Spleen (tissue), 11 donors: ENCODE results near the gene JMJD4. TPM values are rescaled to one million over a fixed set of nuclear protein-coding genes. Genes with fewer than 3 reads are reported as not detected.

ENCODE experiments used
- DNase-seq: peaks from one replicate; pipeline ENCODE4 v3.0.0-alpha.2; 2020
- H3K27ac ChIP-seq, 8 donors: fragments of 200-600 bp; sonication (generic) in 7 of 8; 1 replicate in 4 of 8; 2 replicates in 4 of 8; pipeline versions ENCODE4 v1.5.0 to v1.8.0; 2016 to 2021; ENCODE audit warnings: inconsistent platforms in 4 of 8, mild to moderate bottlenecking in 4 of 8, moderate library complexity in 1 of 8
- H3K27me3 ChIP-seq, 7 donors: fragments of 200-600 bp; sonication (generic) in 6 of 7; replicated peaks in 1 of 7; 1 replicate in 4 of 7; 2 replicates in 3 of 7; pipeline versions ENCODE4 v1.5.0 to v1.8.0; 2016 to 2021; ENCODE audit warnings: inconsistent platforms in 3 of 7, mild to moderate bottlenecking in 1 of 7
- H3K36me3 ChIP-seq, 6 donors: fragments of 200-600 bp; sonication (generic) in 5 of 6; 1 replicate in 4 of 6; 2 replicates in 2 of 6; pipeline versions ENCODE4 v1.5.0 to v1.8.0; 2016 to 2021; ENCODE audit warnings: inconsistent platforms in 2 of 6
- H3K4me1 ChIP-seq, 6 donors: fragments of 200-600 bp; sonication (generic) in 5 of 6; 1 replicate in 3 of 6; 2 replicates in 3 of 6; pipeline versions ENCODE4 v1.5.0 to v1.8.0; 2016 to 2021; ENCODE audit warnings: inconsistent platforms in 3 of 6
- H3K4me3 ChIP-seq, 8 donors: fragments of 200-600 bp; sonication (generic) in 7 of 8; 1 replicate in 4 of 8; 2 replicates in 4 of 8; pipeline versions ENCODE4 v1.5.0 to v1.8.0; 2016 to 2021; ENCODE audit warnings: inconsistent platforms in 4 of 8, mild to moderate bottlenecking in 4 of 8, moderate library complexity in 2 of 8
- H3K9me3 ChIP-seq, 8 donors: fragments of 200-600 bp; sonication (generic) in 7 of 8; 1 replicate in 4 of 8; 2 replicates in 4 of 8; pipeline versions ENCODE4 v1.5.0 to v1.8.0; 2016 to 2021; ENCODE audit warnings: inconsistent platforms in 4 of 8
- POLR2A ChIP-seq, 3 donors: fragments of 450-650 bp; IDR thresholded peaks; one replicate each; pipeline ENCODE4 v1.5.1; 2017; ENCODE audit warnings: antibody characterized with exemption in 3 of 3, mild to moderate bottlenecking in 1 of 3
- POLR2AphosphoS5 ChIP-seq, 3 donors: sonication (generic); formaldehyde crosslinking; IDR thresholded peaks; one replicate each; pipeline ENCODE4 v1.5.1; 2017; ENCODE audit warnings: antibody characterized with exemption in 3 of 3
- WGBS, 5 donors: extraction: QIAGEN DNeasy Blood & Tissue Kit in 3 of 5; methylation state at CpG; one replicate each; pipeline versions ENCODE4 v1.1.5 to v1.1.7; 2013 to 2018; 5-methylcytosine and 5-hydroxymethylcytosine counted together
- intact Hi-C: fragments of 100-400 bp; cut with DNase I; formaldehyde crosslinking; loops from one replicate; pipeline ENCODE4 v1.15.0; 2023; ENCODE audit warnings: low total_unique reads
- polyA plus RNA-seq, 3 donors: library from polyadenylated mRNA; stranded (reverse); fragments of 200-250 nt; gene quantifications; one replicate each; pipeline ENCODE4 v1.2.1, GENCODE V29; 2013
- total RNA-seq, 7 donors: library from RNA; depleted of rRNA in 3 of 7; stranded (reverse); fragments of >200 nt in 3 of 7; fragmentation: NEBNext Ultra II Directional in 4 of 7; extraction: Animal tissue kit (Norgen Biotek cat#: 25700) in 4 of 7; gene quantifications; one replicate each; pipeline versions ENCODE4 v1.1.0 to v1.2.1, GENCODE V29; 2016 to 2021
- TF ChIP-seq, protein P1 (sequence below), 11 experiments: fragments of 200-600 bp in 7 of 11; fragments of 450-650 bp in 4 of 11; sonication (generic) in 4 of 11; IDR thresholded peaks in 8 of 11; conservative IDR thresholded peaks in 3 of 11; 1 replicate in 7 of 11; 2 replicates in 4 of 11; pipeline versions ENCODE4 v1.4.0 to v1.8.0; 2016 to 2021; ENCODE audit warnings: antibody characterized with exemption in 11 of 11, inconsistent platforms in 4 of 11, mild to moderate bottlenecking in 1 of 11
- donor health status: healthy with polysubstance abuse.
- donor health status: DM: no; HTN: no; CAD: no; lungs with moderate emphysema.
- donor health status: DM: no; HTN: no; CAD: no.
- donor health status: Bipolar disorder and iron deficiency.
- donor health status: healthy.
- donor health status: DM: no; HTN: no; CAD: no.
- donor health status: DM: yes; HTN: yes; CAD: no.

The JMJD4 gene
- total and polyA plus RNA-seq, 10 donors = 11.2 to 35.4 (median 18.6) TPM

DNA sequence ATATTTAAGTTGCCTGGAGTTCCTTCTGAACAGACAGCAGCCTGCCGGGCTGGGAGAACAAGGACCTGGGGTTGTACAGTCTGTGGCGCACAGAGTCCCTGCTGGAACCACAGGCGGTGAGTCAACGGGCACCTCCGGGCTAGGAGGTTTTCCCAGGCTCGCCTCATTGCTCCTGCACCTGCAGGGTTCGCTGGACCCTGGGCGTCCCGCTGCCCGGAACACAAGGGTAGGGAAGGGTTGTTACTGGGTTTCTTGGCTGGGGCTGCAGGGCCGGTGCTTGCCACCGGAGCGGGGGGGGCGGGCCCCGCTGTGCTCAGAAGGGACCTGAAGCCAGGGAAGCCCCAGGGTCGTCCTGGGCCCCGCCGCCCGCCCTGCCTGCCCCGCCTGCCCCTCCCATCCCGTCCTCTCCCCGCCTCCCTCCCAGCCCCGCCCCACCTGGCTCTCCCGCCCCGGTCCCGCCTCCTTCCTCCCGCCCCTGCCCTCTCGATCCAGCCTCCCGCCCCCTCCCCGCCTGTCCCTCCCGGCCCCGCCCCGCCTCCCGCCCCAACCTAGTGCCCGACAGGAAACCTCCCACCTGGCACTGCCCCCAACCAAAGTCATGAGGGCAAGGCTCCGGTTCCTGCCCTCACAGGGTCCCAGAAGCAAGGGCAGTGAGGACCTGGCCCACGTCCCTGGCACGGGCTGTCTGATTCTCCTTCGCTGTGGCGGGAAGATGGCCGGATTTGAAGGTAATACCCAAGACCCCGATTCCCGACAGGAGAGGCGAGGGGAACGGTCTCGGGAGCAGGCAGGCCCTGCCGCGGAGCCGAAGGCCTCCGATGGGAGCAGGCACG, 6.8 kb downstream of the JMJD4 start:
- peaks cover 0 to 28% (median 22%) of the 10 kb centered on the region in 6 donors for H3K36me3 ChIP-seq
- WGBS, 5 donors = 1 to 3% (median 1%) methylated on average over 26 to 51 of the region's 51 CpGs
- H3K4me1 ChIP-seq = peaks cover 8 to 58% (median 31%) of the 10 kb centered on the region in 6 donors
- peaks cover 0 to 25% (median 0%) of the 10 kb centered on the region in 7 donors for H3K27me3 ChIP-seq
- DNase-seq = peak; percentile 91
- intact Hi-C loops = no loop called here
- TF ChIP-seq POLR2AphosphoS5 (IDR thresholded peaks at IDR 0.05) = peak; percentile 59 to 75 (median 67)
- TF ChIP-seq, protein P1, sequence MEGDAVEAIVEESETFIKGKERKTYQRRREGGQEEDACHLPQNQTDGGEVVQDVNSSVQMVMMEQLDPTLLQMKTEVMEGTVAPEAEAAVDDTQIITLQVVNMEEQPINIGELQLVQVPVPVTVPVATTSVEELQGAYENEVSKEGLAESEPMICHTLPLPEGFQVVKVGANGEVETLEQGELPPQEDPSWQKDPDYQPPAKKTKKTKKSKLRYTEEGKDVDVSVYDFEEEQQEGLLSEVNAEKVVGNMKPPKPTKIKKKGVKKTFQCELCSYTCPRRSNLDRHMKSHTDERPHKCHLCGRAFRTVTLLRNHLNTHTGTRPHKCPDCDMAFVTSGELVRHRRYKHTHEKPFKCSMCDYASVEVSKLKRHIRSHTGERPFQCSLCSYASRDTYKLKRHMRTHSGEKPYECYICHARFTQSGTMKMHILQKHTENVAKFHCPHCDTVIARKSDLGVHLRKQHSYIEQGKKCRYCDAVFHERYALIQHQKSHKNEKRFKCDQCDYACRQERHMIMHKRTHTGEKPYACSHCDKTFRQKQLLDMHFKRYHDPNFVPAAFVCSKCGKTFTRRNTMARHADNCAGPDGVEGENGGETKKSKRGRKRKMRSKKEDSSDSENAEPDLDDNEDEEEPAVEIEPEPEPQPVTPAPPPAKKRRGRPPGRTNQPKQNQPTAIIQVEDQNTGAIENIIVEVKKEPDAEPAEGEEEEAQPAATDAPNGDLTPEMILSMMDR (IDR thresholded peaks at IDR 0.05 in 8 of 11, conservative IDR thresholded peaks at IDR 0.05 in 3 of 11) = no peak
- peak overlapping the region in 7 of 8 donors; percentile 26 to 82 (median 48) for H3K27ac ChIP-seq
- H3K4me3 ChIP-seq = peak overlapping the region; percentile 33 to 75 (median 48)
- H3K9me3 ChIP-seq = peaks cover 0 to 9% (median 3%) of the 10 kb centered on the region in 8 donors

DNA sequence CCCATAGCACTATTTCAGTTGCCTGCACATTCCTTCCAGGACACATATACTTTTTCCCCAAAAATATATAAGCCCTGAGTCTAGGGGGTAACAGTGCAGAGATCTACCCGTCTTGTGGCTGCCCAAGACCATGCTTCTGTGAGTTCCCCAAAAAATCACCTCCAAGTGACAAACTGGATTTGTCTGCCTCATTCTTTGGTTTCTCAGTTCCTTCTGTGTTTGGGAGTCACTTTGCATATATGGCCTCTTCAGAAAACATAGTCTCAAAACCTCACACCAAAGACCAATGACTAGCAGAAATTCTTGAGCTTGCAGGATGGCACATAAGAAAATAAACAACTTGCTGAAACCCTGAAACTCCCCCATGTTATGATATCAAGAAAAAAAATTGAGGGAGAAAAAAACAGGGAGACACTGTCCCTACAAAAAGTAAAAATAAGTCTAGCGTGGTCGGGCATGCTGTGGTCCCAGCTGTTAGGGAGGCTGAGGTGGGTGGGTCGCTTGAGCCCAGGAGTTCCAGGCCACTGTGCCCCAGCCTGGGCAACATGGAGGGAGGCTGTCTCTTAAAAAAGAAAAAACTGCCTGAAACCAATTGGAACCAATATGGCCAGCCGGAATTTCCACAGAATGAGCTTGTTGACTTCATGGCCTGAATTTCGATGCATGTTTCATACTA, 8.0 kb downstream of the JMJD4 start:
- WGBS, 5 donors = 85 to 88% (median 85%) methylated on average over 6 of the region's 6 CpGs
- DNase-seq = no peak
- Histone ChIP-seq H3K36me3 (peaks cover 0 to 16% (median 9%) of the 10 kb centered on the region in 6 donors), H3K27ac (no peak overlapping the region), H3K4me1 (peaks cover 8 to 46% (median 29%) of the 10 kb centered on the region in 6 donors), H3K27me3 (peaks cover 0 to 25% (median 0%) of the 10 kb centered on the region in 7 donors), H3K4me3 (no peak overlapping the region), H3K9me3 (peaks cover 0 to 21% (median 15%) of the 10 kb centered on the region in 8 donors)
- TF ChIP-seq POLR2AphosphoS5 (IDR thresholded peaks at IDR 0.05) (peak in 1 of 3 donors; percentile 19), POLR2A (IDR thresholded peaks at IDR 0.05) (no peak)
- TF ChIP-seq, protein P1 (IDR thresholded peaks at IDR 0.05 in 8 of 11, conservative IDR thresholded peaks at IDR 0.05 in 3 of 11) = no peak
- intact Hi-C loops = no loop called here

DNA sequence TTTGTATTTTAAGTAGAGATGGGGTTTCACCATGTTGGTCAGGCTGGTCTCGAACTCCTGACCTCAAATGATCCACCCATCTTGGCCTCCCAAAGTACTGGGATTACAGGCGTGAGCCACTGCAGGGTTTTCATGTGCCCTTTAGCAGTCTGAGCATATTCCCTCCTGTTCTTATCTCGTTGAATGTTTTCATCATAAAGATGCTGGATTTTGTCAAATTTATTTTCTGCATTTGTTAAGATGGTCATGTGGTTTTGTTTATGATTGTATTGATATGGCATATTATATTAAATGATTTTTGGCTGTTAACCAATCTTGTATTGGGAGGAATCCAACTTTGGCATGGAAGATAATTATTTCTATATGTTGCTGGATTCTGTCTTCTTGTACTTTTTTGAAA, 8.8 kb downstream of the JMJD4 start:
- TF ChIP-seq POLR2A (IDR thresholded peaks at IDR 0.05) (no peak), POLR2AphosphoS5 (IDR thresholded peaks at IDR 0.05) (no peak)
- TF ChIP-seq, protein P1 (IDR thresholded peaks at IDR 0.05 in 8 of 11, conservative IDR thresholded peaks at IDR 0.05 in 3 of 11) = no peak
- peaks cover 8 to 38% (median 29%) of the 10 kb centered on the region in 6 donors for H3K4me1 ChIP-seq
- peaks cover 0 to 8% (median 2%) of the 10 kb centered on the region in 6 donors for H3K36me3 ChIP-seq
- DNase-seq = no peak
- no peak overlapping the region for H3K27ac ChIP-seq
- no peak overlapping the region for H3K4me3 ChIP-seq
- H3K9me3 ChIP-seq = peaks cover 0 to 28% (median 22%) of the 10 kb centered on the region in 8 donors
- intact Hi-C loops = no loop called here
- peaks cover 0 to 25% (median 0%) of the 10 kb centered on the region in 7 donors for H3K27me3 ChIP-seq
- WGBS, 5 donors = 75 to 87% (median 85%) methylated on average over 3 of the region's 3 CpGs
